Mononuclear cell (primary cell): ENCODE measurements around the gene VEGFA. TPM values are rescaled to one million over a fixed set of nuclear protein-coding genes. Genes with fewer than 3 reads are reported as not detected.

ENCODE experiments used
- H3K27me3 ChIP-seq: 2 replicates; pipeline ENCODE4 v1.6.0; 2011; ENCODE audit warnings: low read length, control low read depth; ENCODE audit not compliant: insufficient read depth
- H3K4me1 ChIP-seq: 2 replicates; pipeline ENCODE4 v1.5.1; 2011; ENCODE audit warnings: mild to moderate bottlenecking, low read length, control low read depth; ENCODE audit not compliant: insufficient read depth
- H3K4me3 ChIP-seq: 2 replicates; pipeline ENCODE4 v1.5.1; 2011; ENCODE audit warnings: mild to moderate bottlenecking, low read length, moderate library complexity
- H3K9me3 ChIP-seq: 2 replicates; pipeline ENCODE4 v1.5.1; 2011; ENCODE audit warnings: low read depth, mild to moderate bottlenecking, control low read depth, low read length
- total RNA-seq: library from RNA; depleted of rRNA; stranded (reverse); fragments of >200 nt; gene quantifications from one replicate; pipeline ENCODE4 v1.2.3, GENCODE V29; 2012

Gene VEGFA
- total RNA-seq, 1 donor = 78.8 TPM

DNA sequence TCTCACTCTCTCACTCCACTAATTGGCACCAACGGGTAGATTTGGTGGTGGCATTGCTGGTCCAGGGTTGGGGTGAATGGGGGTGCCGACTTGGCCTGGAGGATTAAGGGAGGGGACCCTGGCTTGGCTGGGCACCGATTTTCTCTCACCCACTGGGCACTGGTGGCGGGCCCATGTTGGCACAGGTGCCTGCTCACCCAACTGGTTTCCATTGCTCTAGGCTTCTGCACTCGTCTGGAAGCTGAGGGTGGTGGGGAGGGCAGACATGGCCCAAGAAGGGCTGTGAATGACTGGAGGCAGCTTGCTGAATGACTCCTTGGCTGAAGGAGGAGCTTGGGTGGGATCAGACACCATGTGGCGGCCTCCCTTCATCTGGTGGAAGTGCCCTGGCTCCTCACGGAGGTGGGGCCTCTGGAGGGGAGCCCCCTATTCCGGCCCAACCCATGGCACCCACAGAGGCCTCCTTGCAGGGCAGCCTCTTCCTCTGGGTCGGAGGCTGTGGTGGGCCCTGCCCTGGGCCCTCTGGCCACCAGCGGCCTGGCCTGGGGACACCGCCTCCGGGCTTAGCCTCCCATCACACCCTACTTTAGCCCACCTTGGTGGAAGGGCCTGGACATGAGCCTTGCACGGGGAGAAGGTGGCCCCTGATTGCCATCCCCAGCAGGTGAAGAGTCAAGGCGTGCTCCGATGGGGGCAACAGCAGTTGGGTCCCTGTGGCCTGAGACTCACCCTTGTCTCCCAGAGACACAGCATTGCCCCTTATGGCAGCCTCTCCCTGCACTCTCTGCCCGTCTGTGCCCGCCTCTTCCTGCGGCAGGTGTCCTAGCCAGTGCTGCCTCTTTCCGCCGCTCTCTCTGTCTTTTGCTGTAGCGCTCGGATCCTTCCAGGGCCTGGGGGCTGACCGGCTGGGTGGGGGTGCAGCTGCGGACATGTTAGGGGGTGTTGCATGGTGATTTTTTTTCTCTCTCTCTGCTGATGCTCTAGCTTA, 11.2 kb downstream of the VEGFA start:
- Histone ChIP-seq H3K4me3 (no peak overlapping the region), H3K9me3 (no peaks in the 10 kb centered on the region), H3K4me1 (peaks cover 1% of the 10 kb centered on the region), H3K27me3 (no peaks in the 10 kb centered on the region)

- H3K9me3 ChIP-seq = no peaks in the 10 kb centered on the region
- H3K27me3 ChIP-seq = no peaks in the 10 kb centered on the region
- no peaks in the 10 kb centered on the region for H3K4me1 ChIP-seq
- H3K4me3 ChIP-seq = no peak overlapping the region
Measured at GRCh38 chr6:43781941-43782704, 12.1 kb downstream of the VEGFA start.

GRCh38 chr6:43782764-43783513, 12.9 kb downstream of the VEGFA start:
- Histone ChIP-seq H3K4me1 (no peaks in the 10 kb centered on the region), H3K9me3 (no peaks in the 10 kb centered on the region), H3K27me3 (no peaks in the 10 kb centered on the region), H3K4me3 (no peak overlapping the region)

GRCh38 chr6:43784049-43784855, 14.2 kb downstream of the VEGFA start:
- H3K9me3 ChIP-seq = no peaks in the 10 kb centered on the region
- H3K4me3 ChIP-seq = no peak overlapping the region
- H3K27me3 ChIP-seq = no peaks in the 10 kb centered on the region
- peaks cover under 1% of the 10 kb centered on the region for H3K4me1 ChIP-seq

GRCh38 chr6:43785220-43785752, 15.3 kb downstream of the VEGFA start:
- Histone ChIP-seq H3K4me1 (peaks cover 11% of the 10 kb centered on the region), H3K27me3 (no peaks in the 10 kb centered on the region), H3K4me3 (no peak overlapping the region), H3K9me3 (no peaks in the 10 kb centered on the region)

GRCh38 chr6:43785904-43786303, 15.9 kb downstream of the VEGFA start:
- H3K27me3 ChIP-seq = no peaks in the 10 kb centered on the region
- H3K9me3 ChIP-seq = no peaks in the 10 kb centered on the region
- H3K4me3 ChIP-seq = no peak overlapping the region
- peaks cover 17% of the 10 kb centered on the region for H3K4me1 ChIP-seq

- no peak overlapping the region for H3K4me3 ChIP-seq
- H3K27me3 ChIP-seq = no peaks in the 10 kb centered on the region
- H3K4me1 ChIP-seq = peaks cover 26% of the 10 kb centered on the region
- no peaks in the 10 kb centered on the region for H3K9me3 ChIP-seq
Measured at GRCh38 chr6:43786664-43787329, 16.8 kb downstream of the VEGFA start.

GRCh38 chr6:43788301-43788700, 18.3 kb downstream of the VEGFA start:
- H3K27me3 ChIP-seq = no peaks in the 10 kb centered on the region
- peaks cover 28% of the 10 kb centered on the region for H3K4me1 ChIP-seq
- H3K9me3 ChIP-seq = no peaks in the 10 kb centered on the region
- H3K4me3 ChIP-seq = no peak overlapping the region

DNA sequence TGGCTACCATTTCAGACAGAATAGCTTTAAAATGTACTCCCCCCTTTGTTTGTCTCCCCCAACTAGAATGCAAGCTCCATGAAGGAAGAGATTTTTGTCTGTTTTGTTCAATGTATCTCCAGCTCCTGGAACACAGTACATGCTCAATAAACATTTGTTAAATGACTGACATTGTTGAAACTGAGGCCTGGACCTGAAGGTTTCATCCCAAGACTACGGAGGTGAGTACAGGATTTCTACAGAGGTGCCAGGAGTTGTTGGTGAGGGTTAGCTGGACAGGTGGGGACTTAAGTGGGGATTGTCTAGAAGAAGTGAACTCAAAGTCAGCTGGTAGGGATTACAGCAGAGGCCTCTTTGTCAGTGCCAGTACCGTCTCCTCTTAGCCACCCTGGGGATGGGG, 19.4 kb downstream of the VEGFA start:
- H3K4me1 ChIP-seq = peaks cover 28% of the 10 kb centered on the region
- H3K27me3 ChIP-seq = no peaks in the 10 kb centered on the region
- H3K4me3 ChIP-seq = no peak overlapping the region
- no peaks in the 10 kb centered on the region for H3K9me3 ChIP-seq

- no peaks in the 10 kb centered on the region for H3K9me3 ChIP-seq
- H3K27me3 ChIP-seq = no peaks in the 10 kb centered on the region
- H3K4me3 ChIP-seq = no peak overlapping the region
- peaks cover 28% of the 10 kb centered on the region for H3K4me1 ChIP-seq
Measured at GRCh38 chr6:43790031-43790430, 20.0 kb downstream of the VEGFA start.

DNA sequence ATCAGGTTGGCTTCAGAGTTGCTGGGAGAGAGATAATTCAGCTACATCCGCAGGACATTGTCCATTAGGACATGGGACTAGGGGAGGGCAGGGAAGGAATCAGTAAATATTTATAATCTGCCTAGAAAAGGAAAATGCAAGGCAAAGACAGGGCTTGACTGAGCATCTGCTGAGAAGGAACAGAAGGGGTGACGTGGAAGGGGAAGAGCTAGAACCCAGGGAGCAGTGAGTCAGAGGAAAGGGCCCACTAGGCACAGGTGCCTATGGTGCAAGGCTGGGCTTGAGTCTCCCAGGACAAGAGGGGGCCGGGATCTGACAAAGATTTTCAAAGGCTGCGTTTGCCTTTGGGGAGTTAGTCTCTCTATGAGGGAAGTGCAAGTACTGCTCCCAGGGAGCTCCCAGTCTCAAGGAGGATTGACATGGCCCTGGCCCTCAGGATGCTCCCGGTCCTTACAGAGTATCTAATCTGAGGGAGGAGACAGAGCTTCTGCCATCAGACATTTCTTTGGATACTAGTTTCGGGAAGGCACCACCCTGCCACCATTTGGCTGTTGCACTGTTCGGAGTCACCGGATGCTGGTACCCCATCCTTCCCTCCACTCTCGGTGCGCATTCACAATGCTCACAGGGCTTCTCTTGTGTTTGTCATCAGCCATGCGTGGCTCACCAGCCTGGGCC, 21.9 kb downstream of the VEGFA start:
- H3K9me3 ChIP-seq = no peaks in the 10 kb centered on the region
- peaks cover 43% of the 10 kb centered on the region for H3K4me1 ChIP-seq
- H3K27me3 ChIP-seq = no peaks in the 10 kb centered on the region
- H3K4me3 ChIP-seq = no peak overlapping the region

DNA sequence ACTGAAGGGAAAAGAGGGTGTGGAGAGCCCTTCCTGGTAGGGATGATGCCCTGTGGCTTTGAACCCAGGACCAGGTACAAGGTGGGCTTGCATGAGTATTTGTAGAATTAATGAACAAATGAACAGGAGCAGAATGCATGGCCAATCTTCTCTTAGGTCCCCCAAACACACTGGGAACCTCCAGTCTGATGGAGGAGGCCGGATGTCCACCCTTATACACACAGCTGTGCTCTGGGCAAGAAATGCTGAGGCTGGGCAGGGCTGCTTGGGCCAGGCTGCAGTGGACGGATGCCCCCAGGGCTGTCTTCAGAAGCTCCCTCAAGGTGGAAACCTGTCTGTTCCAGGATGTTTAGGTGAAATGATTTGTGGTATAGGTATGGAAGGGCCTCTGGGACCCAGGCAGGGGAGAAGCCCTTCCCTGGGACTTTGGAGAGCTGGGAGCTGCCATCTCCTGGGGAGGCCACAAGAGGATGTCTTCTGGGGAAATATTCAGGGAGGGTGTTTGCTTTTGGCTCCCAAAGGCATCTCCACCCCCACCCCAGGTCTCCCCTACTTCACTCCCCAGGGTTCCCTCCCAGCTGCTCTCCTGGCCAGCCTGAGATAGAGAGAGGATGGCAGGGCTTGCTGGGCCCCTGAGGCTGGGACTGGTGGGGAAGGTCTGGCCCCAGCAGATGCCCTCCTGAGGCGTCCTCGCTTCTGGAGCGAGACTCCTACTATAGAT, 23.3 kb downstream of the VEGFA start:
- Histone ChIP-seq H3K4me3 (no peak overlapping the region), H3K4me1 (peaks cover 57% of the 10 kb centered on the region), H3K27me3 (no peaks in the 10 kb centered on the region), H3K9me3 (no peaks in the 10 kb centered on the region)

GRCh38 chr6:43793875-43794242, 23.8 kb downstream of the VEGFA start:
- Histone ChIP-seq H3K9me3 (no peaks in the 10 kb centered on the region), H3K4me3 (no peak overlapping the region), H3K4me1 (peaks cover 62% of the 10 kb centered on the region), H3K27me3 (no peaks in the 10 kb centered on the region)
